ENCODE measurements around the gene CUL9.

DNA sequence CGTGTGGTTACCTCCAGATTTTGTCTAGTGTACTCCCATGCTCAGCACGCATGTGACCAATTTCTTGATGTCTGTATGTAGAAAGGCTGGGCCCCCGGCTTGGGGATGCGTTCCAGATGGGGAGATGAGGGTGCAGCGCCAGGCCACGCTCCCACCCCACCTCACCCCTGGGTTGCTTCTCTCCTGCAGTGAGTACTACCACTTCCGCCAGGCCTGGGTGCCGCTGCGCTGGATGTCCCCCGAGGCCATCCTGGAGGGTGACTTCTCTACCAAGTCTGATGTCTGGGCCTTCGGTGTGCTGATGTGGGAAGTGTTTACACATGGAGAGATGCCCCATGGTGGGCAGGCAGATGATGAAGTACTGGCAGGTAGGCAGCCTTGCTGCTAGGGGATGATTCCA is 22.4 kb upstream of the CUL9 start:
- TF ChIP-seq, protein P1, sequence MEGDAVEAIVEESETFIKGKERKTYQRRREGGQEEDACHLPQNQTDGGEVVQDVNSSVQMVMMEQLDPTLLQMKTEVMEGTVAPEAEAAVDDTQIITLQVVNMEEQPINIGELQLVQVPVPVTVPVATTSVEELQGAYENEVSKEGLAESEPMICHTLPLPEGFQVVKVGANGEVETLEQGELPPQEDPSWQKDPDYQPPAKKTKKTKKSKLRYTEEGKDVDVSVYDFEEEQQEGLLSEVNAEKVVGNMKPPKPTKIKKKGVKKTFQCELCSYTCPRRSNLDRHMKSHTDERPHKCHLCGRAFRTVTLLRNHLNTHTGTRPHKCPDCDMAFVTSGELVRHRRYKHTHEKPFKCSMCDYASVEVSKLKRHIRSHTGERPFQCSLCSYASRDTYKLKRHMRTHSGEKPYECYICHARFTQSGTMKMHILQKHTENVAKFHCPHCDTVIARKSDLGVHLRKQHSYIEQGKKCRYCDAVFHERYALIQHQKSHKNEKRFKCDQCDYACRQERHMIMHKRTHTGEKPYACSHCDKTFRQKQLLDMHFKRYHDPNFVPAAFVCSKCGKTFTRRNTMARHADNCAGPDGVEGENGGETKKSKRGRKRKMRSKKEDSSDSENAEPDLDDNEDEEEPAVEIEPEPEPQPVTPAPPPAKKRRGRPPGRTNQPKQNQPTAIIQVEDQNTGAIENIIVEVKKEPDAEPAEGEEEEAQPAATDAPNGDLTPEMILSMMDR (conservative IDR thresholded peaks at IDR 0.05 in 1 of 2, IDR thresholded peaks at IDR 0.05 in 1 of 2; ENCODE audit: low read depth in 1 of 2, low read length in 2 of 2) = no peak
- no peak for TF ChIP-seq EZH2 (IDR thresholded peaks at IDR 0.05; ENCODE audit: low read length, missing control alignments)

Data from fibroblast of lung (primary cell).